Measurements from ENCODE around the gene UMOD. TPM values are rescaled to one million over a fixed set of nuclear protein-coding genes. Genes with fewer than 3 reads are reported as not detected.

The UMOD gene
- total RNA-seq, 4 donors from 2014 or later, result not detected

- TF ChIP-seq CTCF (IDR thresholded peaks at IDR 0.05; ENCODE audit: low read depth), result no peak
Measured at GRCh38 chr16:20315764-20316163, 36.8 kb downstream of the UMOD start.

- no peak for TF ChIP-seq CTCF (IDR thresholded peaks at IDR 0.05; ENCODE audit: low read depth)
Measured at GRCh38 chr16:20314575-20314974, 37.9 kb downstream of the UMOD start.

GRCh38 chr16:20313741-20314140 lies 38.8 kb downstream of the UMOD start:
- no peak for TF ChIP-seq CTCF (IDR thresholded peaks at IDR 0.05; ENCODE audit: low read depth)

GRCh38 chr16:20311548-20311947 lies 41.0 kb downstream of the UMOD start:
- no peak for TF ChIP-seq CTCF (IDR thresholded peaks at IDR 0.05; ENCODE audit: low read depth)

GRCh38 chr16:20310421-20311395 lies 41.8 kb downstream of the UMOD start:
- TF ChIP-seq CTCF (IDR thresholded peaks at IDR 0.05; ENCODE audit: low read depth), result no peak

GRCh38 chr16:20309786-20310185 lies 42.7 kb downstream of the UMOD start:
- no peak for TF ChIP-seq CTCF (IDR thresholded peaks at IDR 0.05; ENCODE audit: low read depth)

- TF ChIP-seq CTCF (IDR thresholded peaks at IDR 0.05; ENCODE audit: low read depth), result no peak
Measured at GRCh38 chr16:20308801-20309590, 43.5 kb downstream of the UMOD start.
